Measurements from ENCODE around the gene MOV10L1.
A peak's percentile ranks its signal among the peaks of the same experiment; 100 is the strongest.
"Not testable (repeated sequence)": the region's sequence is repeated elsewhere in the genome, so short reads cannot be mapped to it uniquely, and the experiment has no call there.

The MOV10L1 gene

DNA sequence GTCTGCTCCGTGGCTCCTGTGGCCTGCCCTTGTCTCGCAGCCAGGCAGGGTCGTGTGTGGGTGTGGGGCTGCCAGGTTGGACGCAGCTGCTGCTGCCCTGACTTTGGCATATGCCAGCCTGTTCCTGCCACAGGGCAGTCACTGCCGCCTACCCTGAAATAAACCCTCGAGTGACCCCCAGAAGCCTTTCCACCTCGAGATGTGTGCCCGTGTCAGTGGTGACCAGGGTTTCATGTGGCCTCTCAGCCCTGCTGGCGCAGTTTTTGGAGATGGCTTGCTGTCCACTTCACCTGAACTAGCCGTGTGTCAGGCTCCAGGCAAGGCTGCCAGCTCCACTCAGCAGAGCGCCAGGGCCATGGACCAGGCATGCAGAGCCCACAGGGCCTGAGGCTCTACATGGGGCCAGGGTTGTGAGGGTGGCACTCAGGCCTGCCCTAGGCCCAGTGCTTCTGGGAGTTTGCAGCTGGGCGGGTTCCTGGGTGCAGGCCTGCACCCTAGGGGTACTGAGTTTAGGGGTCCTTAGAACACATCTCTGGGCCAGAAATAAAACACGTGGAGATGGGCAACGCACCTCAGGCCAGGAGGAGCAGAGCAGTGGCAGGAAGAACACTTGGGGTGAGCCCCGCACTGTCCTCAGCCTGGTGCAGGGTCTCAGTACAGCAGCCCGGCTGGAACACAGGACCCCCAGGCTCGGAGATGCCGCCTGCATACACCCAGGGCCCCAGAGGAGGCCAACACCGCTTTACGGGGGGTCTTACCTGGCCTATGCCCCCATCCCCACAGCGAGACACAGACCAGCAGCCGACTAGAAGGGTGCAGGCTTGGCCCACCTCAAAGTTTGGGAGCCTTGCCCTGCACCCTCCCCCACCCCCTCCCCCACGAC, 71.9 kb downstream of the MOV10L1 start:
- no peak for DNase-seq

DNA sequence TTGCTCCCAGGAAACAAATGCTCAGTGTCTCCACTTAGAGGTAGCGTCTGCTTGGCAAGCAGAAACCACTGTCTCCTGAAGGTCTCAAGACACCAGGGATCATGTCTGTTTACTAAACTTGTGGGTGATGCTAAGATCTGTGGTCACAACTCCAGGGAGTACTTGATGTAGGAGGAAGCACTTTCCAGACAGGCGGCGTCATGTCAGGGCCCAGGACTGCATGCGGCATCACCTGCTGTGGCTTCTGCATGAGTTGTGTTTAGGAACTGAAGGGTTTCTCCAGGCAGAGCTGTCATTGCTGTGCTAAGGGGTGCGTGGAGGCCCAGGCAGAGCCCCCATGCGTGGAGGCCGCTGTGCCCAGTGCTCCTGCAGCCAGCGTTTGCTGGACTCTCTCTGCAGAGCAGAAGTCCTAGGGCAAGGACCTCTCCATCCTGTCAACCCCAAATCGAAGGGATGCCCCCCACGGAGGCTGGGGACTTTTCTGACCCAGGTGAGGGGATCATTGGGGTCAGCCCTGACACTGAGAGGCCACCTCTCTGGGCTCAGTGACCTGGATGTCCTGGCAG, 72.7 kb downstream of the MOV10L1 start:
- no peak for DNase-seq

DNA sequence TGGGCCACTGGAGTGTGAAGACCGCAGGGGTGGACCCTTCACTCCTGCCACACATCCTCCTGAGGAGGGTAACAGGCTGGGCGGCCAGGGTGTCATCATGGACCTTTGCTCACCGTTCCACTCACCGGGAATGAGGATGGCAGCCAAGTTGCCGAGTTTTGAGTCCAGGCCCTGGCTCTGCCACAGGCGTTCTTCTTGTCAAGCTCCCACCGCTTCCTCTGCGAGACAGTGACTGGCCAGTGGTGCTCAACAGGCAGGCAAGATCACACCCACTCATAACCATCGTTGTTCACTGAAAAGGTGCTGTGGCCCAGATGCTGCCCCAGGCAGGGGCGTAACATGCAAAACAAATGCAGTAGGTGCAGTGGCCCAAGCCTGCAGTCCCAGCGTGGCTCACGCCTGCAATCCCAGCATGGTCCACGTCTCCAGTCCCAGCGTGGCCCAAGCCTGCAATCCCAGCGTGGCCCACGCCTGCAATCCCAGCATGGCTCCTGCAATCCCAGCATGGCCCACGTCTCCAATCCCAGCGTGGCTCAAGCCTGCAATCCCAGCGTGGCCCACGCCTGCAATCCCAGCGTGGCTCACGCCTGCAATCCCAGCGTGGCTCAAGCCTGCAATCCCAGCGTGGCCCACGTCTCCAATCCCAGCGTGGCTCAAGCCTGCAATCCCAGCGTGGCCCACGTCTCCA, 75.8 kb downstream of the MOV10L1 start:
- no peak for DNase-seq

DNA sequence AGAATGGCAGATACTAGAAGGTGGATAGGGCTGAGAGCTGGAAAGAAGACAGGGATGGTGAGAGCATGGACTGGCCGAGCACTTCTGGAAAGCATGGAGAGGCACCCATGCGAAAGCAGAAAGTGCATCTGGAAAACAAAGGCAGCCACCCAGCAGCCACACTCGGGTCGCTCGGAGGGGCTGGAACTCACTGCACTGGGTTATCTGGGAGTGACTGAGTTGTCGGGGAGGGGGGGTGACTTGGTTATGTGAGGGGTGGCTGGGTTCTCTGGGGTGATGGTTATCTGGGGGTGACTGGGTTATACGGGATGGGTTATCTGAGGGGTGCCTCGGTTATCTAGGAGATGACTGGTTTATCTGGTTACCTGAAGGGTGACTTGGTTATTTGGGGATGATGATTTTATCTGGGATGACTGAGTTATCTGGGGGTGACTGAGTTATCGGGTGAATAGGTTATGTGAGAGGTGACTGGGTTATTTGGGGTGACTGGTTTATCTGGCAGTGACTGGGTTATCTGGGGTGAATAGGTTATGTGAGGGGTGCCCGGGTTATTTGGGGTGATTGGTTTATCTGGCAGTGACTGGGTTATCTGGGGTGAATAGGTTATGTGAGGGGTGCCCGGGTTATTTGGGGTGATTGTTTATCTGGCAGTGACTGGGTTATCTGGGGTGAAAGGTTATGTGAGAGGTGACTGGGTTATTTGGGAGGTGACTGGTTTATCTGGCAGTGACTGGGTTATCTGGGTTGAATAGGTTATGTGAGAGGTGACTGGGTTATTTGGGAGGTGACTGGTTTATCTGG, 78.1 kb downstream of the MOV10L1 start:
- DNase-seq = no peak

DNA sequence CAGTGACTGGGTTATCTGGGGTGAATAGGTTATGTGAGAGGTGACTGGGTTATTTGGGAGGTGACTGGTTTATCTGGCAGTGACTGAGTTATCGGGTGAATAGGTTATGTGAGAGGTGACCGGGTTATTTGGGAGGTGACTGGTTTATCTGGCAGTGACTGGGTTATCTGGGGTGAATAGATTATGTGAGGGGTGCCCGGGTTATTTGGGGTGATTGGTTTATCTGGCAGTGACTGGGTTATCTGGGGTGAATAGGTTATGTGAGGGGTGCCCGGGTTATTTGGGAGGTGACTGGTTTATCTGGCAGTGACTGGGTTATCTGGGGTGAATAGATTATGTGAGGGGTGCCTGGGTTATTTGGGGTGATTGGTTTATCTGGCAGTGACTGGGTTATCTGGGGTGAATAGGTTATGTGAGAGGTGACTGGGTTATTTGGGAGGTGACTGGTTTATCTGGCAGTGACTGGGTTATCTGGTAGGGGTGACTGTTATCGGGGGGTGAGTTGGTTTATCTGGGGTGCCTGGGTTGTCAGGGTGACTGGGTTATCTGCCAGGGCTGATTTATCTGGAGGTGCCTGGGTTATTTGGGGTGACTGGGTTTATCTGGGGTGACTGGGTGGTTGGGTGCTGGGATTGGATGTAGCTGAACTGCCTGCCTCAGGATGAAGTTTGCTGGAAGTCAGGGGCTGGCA, 78.8 kb downstream of the MOV10L1 start:
- not testable (repeated sequence) for DNase-seq

DNA sequence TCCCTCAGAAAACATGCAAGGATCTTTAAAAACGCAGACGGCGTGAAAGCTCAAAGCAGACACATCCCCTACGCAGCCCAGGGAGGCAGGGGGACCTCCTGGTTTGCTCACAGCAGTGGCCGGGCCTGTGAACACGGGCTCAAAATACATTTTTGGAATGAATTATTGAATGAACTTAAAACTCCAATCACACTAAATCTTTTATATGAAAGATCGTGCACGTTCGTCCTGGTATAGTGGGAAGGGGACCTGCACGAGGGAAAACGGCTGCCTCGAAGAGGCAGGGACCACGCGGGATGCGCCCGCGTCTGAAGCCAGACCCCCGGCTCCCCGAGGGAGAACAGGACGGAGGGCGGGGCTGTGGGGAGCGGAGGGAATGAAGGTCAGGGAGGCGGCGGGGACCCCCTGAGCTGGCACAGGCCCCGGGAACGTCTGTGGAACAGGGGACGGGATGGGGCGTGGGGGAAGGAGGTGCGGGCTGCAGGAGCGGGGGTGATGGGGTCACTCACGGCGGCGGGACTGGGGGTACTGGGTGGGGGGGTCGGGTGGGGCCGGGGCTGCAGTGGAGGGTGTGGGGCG, 79.5 kb downstream of the MOV10L1 start:
- DNase-seq = no peak

DNA sequence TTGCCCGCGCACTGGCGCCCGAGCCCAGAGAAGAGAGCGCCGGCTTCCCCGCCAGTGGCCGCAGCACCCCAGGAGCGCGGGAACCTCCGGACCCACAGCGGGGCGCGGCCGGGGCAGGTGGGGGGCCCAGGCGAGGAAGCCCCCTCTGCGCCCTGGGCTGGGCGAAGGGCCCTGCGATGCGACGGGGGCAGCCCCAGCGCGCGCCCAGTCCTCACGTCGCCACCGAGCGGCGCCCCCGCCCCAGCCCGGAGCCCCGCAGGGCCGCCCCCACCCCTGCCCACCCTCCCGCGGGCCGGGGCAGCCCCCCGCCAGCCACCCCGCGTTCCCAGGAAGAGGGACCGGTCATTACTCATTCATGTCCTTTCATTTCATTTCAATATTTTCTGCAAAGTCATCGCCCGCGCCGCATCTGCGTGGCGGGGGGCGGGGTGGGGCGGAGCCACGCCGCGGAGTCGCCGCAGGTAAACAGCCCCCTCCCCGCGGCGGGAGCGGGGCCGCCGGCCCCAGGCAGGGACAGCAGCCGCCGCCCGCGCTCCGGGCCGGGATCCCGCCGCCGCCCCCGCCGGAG, 80.1 kb downstream of the MOV10L1 start:
- peak; percentile 43 for DNase-seq

DNA sequence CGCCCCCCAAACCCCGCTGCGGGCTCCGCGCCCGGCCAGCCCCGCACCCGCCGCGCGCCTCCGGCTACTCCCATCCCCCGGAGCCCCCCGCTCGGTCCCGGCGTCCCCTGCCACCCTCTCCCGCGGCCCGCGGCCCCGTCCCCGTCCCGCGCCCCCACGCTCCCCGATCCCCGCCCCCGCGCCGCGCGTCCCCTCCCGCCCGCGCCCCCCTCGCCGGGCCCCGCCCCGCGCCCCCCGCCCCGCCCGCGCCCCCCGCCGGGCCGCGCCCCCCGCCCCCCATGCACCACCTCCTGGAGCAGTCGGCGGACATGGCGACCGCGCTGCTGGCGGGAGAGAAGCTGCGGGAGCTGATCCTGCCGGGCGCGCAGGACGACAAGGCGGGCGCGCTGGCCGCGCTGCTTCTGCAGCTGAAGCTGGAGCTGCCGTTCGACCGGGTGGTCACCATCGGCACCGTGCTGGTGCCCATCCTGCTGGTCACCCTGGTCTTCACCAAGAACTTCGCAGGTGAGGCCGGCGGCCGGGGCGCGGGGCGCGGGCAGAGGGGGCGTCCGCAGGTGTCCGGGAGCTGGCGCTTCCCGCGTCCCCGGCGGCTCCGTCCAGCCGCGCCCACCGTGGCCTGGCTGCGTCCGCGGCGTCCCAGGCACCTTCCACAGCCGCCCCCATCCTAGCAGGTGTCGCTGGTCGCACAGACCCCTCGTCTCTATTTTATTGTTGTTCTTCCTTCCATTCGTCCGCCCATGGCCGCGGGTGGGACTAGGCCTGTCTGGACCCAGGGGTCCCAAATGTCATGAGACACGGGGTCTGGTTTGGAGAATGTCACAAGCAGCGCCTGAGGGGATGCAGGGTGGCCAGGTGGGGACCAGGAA, 80.9 kb downstream of the MOV10L1 start, which contains the start of gene PANX2:
PANX2 (plus strand) TSS at position 279 of the 866 bp plus-strand sequence; CDS start at position 279, 0 bp downstream.
- DNase-seq = no peak

DNA sequence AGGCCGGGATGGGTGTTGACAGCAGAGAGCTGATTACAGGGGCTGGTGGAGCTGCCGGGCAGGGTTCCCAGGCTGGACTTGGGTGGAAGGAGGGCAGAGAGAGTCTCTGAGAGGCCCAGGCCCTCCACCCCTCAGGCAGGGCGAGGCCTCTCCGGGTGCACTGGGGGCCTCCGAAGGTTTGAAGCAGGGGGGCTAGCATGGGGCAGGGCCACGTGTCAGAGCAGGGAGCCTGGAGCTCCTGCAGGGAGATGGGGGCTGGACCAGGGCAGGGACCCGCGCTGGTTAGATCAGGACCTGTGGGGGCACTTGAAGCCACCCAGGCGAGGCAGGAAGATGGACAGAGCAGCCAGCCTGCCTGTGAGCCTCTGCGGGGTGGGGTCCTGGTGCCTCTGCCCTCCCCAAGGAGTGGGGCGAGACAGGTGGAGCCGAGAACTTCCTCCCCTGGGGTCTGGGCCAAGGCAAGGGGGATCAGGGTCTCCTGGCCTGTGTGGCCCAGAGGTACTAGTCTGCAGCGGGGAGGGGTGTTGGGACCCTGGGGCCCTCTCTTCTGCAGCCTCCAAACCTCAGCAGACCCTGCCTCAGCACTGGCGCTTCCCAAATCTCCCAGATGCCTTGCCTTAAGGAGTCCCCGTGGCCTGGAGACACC, 81.6 kb downstream of the MOV10L1 start:
- DNase-seq = no peak

DNA sequence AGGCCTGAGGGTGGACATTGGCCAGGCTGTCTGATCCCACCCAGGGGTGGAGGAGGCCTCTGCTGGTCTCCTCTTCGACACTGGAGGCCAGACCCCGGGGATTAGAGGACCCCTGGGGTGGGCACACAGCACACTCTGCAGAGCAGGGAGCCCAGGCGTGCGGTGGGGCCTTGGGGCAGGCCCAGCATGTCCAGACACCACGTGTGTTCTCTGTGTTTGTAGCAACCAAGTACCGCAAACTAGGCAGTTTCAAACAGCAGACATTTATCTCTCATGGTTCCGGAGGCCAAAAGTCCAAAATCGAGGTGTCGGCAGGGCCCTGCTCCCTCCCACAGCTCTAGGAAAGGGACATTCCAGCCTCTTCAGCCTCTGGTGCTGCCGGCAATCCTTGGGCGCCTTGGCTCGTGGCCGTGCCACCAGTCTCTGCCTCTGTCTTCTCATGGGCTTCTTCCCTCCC, 82.2 kb downstream of the MOV10L1 start:
- DNase-seq = no peak

DNA sequence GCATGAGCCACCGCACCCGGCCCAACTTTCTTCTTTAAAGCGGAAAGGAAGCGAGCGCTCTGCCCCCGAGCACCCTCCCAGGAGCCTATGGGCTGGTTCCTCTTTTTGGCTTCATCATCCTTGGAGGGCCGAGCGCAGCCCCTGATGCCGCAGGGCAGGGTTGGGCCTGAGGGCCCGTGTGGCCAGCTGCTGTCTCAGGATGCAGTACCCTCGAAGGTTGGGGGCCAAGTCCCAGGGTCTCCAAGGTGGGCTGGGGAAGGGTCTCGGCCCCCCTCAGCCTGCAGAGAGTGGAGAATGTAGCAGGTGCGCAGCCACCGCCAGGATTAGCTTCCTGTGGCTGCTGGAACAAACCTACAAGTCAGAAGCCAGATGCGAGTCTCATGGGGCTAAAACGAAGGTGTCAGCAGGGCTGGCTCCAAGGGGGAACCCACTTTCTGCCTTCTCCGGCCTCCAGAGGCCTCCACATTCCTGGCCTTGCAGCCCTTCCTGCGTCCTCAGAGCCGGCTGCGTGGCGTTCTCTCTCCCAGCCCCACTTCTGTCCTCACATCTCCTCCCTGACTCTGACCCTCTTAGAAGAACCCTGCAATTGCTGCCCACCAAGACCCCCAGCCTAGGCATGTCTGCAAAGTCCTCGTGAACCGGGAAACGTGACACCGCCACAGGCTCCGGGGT, 83.6 kb downstream of the MOV10L1 start:
- DNase-seq = no peak

DNA sequence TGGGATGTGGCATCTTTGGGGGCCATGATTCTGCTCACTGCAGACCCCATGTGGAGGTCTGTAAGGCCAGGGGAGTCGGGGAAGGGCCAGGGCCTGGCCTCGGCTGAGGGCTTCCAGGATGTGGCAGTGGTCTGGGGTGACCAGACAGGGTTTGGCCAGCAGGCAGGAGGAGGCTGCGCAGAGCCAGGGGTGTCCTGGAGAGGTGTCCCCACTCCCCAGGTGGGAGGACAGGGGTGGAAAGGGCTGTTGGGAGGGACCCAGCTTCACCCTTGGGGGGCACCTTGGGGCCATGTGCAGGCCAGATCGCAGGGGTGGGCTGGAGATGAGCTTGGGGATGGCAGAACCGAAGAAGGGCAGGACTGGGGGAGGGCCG, 84.2 kb downstream of the MOV10L1 start:
- DNase-seq = no peak

DNA sequence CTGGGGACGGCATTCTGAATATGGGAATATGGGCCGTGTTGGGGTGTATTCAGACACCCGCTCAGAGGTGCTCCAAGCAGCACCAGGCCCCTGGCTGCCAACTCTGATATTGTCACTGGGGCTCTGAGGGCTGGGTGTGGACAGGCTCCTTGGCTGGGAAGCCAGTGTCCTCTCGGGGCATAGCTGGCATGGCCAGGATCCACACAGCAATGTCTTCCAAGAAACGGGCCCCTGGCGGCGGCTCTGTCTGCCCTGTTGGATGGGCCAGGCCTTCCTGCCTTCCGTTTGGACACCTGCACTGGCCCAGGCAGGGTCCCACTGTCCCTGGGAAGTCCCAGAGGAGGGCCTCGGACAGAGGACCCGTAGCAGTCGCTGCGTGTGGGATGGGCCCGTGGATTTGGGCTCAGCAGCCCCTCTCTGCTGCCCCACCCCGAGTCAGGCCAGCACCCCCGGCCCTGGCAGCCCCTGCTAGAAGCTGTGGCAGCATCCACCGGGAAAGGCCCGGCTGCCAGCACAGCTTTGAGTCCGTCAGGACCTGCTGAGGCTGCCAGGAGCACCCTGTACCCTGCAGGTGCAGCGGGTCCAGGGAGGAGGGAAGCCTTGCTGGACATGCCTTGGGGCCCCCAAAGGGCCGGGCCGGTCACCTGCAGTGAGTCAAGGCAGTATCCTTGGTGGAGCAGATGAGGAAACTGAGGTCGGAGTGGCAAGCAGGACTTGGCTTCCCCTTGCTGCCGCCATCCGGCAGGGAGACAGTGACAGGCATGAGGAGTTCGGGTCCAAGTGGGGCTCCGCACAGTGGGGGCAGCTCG, 84.8 kb downstream of the MOV10L1 start:
- DNase-seq = no peak

DNA sequence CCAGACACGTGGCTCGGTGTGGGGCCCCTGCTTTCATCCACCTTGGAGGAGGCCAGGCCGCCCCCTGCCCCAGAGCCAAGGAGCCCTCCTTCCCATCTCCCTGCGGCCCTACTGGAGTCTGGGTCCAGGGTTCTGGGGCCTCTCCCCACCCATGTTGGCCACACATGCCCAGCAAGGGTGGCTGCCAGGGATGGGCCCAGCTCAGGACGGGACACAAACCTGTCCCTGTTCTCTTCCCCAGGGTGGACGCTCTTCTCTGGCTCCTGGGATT, 85.3 kb downstream of the MOV10L1 start:
- DNase-seq = no peak

DNA sequence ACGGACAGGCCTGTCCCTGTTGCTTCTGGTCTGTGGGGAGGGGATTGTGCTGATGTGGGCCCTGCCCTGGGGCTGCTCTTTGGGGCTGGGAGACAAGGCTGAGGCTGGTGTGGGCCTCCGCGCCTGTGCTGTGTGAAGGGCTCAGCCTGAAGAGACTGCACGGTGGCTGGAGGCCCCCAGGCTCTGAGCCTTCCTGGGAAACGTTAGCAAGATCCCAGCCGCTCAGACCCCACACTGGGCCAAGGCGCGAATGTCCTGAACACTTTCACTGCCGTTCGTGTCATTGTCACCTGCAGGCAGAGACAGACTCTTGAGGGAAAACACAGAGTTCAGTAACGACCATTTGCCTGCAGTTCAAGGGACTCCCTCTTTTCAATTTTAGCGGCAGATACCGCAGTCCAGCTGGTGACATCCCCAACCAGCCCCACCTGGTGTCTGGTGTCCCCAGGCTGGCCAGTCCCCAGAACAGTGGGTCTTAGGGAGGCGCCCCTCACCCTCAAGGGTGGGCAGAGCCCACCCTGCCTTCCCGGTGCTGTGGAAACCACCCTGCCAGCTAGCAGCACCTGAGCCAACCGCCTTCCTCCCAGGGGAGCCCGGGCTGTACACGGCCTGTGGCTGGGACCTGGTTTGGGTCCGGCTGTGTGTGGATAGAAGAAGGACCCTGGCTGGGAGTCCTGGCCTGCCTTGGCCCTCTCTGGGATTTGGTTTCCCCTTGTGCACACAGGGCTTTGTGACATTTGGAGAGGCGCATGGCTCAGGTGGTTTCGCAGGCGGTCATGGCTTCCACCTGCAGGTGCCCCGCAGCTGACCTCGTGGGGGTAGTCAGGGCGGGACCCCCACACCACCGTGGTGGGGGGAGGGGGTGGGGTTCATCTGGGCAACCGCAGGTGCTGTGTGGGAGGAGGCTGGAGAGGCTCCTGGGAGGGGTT, 86.4 kb downstream of the MOV10L1 start:
- DNase-seq = no peak

DNA sequence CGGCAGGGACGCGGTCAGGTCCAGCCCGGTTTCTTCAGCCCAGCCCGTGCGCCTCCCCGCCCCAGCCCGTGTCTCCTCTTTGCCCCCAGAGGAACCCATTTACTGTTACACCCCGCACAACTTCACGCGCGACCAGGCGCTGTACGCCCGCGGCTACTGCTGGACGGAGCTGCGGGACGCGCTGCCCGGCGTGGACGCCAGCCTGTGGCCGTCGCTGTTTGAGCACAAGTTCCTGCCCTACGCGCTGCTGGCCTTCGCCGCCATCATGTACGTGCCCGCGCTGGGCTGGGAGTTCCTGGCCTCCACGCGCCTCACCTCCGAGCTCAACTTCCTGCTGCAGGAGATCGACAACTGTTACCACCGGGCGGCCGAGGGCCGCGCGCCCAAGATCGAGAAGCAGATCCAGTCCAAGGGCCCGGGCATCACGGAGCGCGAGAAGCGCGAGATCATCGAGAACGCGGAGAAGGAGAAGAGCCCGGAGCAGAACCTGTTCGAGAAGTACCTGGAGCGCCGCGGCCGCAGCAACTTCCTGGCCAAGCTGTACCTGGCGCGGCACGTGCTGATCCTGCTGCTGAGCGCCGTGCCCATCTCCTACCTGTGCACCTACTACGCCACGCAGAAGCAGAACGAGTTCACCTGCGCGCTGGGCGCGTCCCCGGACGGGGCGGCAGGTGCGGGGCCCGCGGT, 87.2 kb downstream of the MOV10L1 start:
- no peak for DNase-seq
